HG03135 (cell line): ENCODE data around the gene REPIN1.

Source experiments
- ATAC-seq: cut with Tn5 transposase; IDR thresholded peaks from one replicate; pipeline ENCODE4 v1.9.1; 2021; ENCODE audit warnings: mild to moderate bottlenecking, moderate library complexity; ENCODE audit not compliant: unreplicated experiment

REPIN1 gene

DNA sequence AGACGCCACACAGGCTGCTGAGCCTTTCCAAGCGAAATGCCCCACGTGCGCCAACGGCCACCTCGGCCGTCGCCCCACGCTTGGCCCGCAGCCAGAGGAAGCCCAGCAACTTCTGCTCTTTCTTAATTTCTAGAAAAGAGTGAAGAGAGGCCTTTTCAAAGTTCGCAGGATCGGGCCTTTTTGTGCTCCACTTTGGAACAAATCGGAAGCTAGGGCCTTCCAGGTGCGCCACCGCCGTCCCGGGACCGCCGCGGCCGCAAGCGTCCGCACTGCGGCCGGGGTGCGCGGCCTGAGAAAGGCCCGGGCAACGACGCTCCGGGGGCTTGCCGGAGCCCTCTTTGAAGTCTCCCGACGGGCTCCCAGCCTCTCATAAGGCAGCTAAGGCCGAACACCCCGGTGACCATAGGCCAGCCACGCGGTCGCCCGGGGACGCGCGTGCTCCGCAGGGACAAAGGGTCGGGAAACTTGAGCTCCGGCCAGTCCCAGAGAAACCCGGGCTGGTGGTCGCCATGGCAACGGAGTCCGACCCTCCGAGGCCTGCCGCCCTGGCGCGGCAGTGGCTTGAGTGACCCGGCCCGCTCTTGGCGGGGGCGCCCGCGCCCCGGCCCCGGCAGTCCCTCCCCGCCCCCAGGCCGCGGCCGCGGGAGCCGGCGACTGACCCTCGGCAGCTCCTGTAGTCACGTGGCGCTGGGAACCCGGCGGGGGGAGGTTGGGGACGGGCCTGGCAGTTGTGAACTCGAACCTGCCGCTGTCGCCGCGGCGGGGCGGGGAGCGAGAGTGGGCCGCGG lies at the start of gene REPIN1:
Gene REPIN1 (plus strand): TSS at position 727 of the 788 bp plus-strand sequence. CDS start 890 bp downstream, outside the sequence.
- ATAC-seq, result peak; percentile 55

DNA sequence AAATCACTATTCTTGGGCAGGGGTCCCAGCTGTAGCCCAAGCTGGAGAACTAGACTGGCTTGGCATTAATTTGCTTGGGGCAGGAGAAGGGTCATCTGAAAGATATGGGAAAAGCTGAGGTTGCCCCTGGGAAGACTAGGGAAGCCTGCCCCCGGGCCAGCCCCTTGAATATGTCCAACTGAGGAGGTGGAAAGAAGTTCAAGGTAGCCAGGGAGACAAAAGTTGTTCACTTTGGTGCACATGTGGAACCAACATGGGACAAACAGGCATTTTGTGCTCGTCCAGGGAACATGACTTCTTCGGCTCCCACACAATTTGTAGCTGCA lies 46.9 kb upstream of the REPIN1 start:
- ATAC-seq, result no peak

DNA sequence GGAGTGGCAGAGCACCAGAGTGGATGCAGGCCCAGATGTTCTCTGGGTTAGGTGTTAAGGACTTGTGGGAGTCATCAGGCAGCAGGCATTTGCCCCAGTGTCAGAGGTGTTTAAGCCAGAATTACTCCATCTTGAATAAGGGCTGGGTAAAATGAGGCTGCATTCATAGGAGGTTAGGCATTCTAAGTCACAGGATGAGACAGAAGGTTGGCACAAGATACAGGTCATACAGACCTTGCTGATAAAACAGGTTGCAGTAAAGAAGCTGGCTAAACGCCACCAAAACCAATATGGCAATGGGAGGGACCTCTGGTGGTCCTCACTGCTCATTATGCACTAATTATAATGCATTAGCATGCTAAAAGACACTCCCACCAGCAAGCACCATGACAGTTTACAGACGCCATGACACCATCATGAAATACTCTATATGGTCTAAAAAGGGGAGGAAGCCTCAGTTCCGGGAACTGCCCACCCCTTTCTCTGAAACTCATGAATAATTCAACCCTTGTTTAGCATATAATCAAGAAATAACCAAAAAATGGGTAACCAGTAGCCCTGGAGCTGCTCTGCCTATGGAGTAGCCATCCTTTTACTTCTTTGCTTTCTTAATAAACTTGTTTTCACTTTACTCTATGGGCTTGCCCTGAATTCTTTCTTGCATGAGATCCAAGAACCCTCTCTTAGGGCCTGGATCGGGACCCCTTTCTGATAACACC lies 46.3 kb upstream of the REPIN1 start:
- peak; percentile 45 for ATAC-seq

DNA sequence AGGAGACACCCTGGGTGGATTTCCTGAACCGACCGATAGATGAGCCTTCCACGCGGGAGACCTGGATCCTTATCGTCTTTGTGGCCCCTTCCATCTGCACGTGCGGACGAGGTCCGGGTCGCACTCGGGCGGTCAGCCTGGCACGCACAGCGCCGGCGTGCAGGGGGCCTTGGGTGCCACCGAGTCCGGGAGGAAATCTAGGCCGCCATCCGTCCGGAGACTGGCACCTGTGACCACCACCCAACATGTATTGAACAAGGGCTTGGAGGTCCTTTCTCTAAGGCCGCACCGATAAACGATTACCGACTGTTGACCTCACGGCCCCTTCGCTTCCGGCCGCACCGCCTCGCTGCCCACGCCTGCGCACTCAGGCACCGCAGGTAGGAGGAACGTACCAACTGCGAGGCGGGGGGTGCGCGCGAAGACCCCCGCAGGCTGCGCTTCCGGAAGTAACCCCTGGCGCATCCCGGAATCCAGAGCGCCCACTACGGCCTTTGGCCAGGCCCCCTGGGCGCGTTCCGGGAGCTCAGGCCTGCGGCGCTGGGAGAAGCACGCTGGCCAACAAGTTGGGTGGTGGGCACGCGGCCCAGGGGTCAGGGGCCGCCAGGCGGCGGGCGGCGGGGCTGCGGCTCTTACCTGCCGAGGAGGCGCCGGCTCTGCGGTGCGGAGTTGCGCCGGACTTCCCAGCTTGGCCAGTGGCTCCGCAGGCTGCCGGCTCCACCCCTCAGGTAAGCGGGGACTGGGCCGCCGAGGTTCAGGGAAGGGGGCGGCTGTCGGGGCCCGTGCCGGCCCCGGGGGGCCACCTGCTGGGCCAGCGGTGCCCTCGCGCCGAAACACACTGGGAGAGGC lies 45.6 kb upstream of the REPIN1 start, which contains the start of the genes ACTR3C and LRRC61:
Gene ACTR3C (minus strand): TSS at position 713 of the 849 bp plus-strand sequence. CDS start 28,249 bp downstream, outside the sequence.
Gene LRRC61 (plus strand): TSS at position 523 of the 849 bp plus-strand sequence. CDS start 13,507 bp downstream, outside the sequence.
- ATAC-seq, result peak; percentile 67

DNA sequence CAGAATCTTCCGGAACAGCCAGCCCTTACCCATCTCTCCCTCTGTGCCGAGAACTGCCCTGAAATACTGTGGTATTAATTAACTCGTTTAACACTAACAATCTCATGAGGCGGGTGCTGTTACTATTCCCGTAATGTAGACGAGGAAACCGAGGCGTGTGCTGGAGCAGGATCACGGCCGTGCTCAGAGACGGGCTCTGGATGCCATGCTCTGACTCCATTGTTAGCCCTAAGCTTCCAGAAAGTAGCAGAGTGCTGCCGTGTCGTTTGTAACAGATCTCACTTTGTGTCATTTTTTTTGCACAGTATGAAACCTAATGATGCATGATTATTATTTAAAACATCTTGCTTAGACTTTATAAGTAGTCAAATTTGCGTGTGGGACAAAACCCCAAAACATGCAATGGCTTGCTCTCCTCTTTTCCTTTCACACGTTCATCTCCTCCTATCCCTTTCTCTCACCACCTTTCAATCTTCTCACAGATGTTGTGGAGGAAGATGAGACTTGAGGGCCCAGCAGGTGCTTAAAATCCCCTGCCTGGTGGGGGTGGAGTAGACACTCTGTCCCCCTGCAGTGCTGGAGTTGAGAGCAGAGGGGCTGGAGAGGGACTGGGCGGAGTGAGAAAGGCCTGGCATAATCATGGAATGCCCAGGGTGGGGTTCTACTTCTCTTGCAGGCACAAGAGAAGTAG lies 44.8 kb upstream of the REPIN1 start:
- no peak for ATAC-seq

DNA sequence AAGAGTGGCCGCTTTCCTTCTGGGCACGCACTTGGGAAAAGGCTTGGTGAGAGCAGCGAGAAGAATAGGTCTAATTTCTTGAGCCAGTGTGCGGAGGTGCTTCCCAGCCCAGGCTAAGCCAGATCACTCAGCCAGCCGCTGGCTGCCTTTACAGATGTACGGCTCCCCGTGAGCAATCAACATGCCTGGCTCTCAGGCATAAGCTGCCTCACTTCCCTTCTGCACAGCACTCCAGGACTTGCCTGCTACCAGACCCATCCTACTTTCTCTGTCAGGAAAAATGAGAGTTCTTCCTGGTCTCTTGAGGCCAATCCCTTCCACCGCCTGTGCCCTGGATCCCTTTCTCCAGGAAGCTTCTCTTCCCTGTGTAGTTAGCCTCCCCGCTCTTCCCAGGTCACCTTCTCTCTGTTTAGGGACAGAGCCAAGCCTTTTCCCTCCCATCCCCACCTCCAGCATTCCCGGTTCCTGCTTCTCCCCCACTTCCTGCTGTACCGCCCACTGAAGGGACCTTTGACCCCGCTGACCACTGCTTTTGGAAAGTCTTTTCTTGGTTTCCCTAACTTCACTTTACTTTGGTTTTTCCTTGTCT lies 44.2 kb upstream of the REPIN1 start:
- no peak for ATAC-seq

DNA sequence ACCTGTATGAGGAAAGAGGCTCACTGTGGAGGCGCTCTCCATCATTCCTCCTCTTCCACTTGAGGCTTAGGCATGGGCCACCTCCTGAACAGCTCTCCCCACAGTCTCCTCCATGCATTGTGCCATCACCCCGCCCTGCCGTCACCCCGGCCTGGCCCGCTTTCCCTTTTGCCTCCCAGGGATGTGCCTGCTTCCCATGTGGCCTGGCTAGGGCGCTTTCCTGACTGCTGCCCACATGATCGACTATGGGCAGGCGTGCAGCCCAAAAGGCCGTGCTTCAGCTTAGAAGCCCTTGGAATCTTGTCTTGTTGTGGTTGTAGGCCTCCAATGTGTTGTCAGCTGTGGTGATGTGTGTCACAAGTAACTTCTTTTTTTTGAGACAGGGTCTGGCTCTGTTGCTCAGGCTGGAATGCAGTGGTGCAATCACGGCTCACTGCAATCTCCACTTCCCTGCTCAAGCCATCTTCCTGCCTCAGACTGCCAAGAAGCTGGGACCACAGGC lies 43.5 kb upstream of the REPIN1 start:
- no peak for ATAC-seq

DNA sequence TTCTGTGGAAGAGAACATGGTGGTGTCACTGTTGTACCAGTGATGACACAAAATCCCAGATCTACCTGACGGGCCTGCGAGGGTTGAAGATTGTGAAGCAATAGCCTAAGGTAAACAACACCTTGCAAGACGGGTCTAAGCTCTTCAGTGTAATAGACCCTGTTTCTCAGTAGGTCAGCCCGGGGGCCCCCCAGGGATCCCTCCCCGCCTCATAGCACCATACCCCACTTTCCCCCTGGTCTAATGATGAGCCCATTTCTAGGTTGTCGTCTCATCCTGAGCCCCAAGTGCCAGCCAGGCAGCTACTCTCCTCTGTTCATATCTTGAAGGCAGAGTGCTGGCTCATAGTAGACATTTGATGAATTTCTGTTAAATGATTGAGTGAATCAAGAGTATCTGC lies 42.7 kb upstream of the REPIN1 start:
- no peak for ATAC-seq

DNA sequence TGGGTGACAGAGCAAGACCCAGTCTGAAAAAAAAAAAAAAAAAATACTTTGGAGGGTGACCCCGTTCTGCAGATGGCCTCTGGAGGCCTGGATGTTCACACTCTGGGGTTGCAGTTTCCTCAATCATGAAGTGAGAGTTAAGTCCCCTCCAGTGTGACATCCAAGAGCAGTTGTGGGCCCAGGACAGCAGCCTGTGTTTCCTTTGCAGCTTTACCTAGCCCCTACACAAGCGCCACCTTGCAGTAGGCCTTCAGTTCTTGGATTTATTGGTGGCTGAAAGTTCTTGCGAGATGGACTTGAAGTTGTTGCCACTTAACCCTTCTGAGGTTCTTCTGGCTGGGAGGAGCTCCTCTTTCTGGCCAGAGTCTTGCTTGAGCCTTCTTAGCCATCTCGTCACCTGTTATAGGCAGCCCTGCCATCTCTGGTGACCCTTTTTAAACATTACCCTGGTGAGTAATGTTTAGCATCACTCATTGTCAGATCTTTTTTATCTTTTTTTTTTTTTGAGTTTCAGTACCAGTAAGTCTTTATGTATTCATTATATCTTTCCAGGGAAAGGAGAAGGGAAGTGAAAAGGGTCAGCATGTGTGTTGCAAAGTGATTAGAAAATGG lies 41.9 kb upstream of the REPIN1 start:
- no peak for ATAC-seq

DNA sequence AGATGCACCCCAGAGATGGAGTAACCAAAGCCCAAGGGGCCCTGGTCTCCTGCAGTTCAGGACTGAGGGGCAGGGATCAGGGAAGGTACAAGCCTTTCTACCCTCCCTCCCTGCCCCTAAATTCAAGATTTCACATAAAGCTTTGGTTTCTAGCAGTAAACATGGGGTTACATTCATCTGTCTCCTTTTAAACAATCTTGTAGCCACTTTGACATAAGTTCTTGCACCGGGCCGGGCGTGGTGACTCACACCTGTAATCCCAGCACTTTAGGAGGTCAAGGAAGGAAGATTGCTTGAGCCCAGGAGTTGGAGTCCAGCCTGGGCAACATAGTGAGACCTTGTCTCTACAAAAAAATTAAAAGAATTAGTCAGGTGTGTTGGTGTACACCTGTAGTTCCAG lies 41.3 kb upstream of the REPIN1 start:
- no peak for ATAC-seq

DNA sequence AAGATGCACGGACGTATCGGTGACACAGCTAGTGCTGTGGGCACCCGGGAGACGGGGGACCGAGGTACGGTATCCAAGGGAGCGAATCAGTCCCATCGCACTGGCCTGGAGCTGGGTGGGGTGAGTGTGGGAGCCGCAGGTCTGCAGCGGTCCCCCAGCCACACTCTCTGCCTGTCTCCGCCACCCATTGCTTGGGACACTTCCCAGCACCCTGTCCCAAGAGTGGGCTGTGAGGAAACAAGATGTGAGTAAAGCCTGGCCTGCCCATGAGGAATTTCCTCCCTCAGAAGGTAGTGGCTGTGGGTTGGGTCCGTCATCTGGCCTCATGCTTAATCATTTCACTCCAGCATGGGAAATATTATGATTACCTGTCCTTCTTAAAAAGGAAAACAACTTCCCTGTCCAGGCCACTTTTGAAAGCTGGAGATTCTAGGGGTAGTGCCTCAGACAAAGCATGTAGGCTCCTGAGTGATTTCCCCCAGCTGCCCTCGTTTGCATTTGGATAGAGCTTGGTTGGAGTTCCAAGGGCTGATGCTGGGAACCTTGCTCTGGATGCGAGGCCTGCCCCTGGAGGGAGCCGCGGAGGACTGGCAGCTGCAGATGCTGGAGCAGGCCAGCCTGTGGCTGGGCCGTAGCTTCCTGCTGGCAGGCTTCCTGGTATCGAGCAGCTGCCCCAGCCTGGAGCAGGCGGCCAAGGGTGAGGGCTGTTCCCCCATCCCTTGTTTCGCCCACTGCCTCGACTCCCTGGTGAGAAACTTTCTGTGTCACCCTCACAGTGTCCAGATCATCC lies 39.1 kb upstream of the REPIN1 start:
- no peak for ATAC-seq

DNA sequence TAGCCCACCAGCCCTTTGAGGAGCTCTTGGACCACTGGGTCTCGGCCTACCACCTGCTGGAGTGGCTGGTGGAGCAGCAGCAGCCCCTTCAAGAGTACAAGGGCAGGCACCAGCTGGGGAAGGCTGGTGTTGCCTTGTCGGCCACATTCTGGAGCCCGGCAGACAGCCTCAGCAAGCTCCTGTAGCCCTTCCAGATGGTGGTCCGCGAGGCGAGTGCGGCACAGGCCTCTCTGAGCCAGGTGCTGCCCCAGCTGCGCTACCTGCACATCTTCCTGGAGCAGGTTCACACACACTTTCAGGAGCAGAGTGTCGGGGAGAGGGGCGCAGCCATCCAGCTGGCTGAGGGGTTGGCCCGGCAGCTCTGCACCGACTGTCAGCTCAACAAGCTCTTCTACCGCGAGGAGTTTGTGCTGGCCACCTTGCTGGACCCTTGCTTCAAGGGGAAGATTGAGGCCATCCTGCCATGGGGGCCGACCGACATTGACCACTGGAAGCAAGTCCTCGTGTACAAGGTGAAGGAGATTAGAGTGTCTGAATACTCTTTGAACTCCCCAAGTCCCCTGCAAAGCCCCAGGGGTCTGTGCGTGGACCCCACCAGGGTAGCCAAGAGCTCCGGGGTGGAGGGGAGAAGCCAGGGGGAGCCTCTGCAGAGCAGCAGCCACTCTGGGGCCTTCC lies 38.3 kb upstream of the REPIN1 start:
- ATAC-seq, result no peak

DNA sequence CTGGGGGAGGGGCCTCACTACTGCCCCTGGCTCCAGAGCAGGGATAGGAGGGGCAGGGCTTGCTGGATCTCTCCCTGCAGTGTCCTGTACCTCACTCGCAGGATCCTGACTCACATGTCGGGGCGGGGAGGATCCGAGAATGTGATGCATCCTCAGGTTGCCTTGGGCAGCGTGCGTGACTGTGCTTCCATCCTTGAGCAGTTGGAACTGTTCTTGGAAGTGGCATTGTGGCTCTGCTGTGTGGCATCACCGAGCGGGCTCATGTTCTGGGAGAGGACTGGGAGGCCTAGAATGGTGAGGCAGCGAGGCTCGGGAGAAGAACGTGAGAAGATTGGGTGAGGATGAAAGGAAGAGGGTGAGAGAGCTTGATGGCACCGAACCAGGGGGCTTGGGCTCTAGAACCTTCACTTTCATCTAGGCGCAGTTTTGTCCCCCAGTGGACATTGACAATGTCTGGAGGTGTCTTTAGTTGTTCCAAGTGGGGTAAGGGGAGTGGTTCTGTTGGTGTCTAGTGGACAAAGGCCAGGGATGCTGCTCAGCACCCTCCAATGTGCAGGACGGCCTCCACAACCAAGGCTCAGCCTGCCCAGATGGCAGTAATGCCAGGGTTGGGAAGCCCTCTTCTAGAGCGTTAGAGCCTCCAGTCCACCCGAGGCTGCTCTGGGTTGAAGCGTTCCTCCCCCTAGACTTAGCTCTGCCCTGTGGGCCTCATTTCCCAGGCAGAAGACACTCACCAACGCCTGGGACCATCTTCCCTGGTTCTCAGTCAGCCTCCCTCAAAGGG lies 35.6 kb upstream of the REPIN1 start:
- ATAC-seq, result no peak

DNA sequence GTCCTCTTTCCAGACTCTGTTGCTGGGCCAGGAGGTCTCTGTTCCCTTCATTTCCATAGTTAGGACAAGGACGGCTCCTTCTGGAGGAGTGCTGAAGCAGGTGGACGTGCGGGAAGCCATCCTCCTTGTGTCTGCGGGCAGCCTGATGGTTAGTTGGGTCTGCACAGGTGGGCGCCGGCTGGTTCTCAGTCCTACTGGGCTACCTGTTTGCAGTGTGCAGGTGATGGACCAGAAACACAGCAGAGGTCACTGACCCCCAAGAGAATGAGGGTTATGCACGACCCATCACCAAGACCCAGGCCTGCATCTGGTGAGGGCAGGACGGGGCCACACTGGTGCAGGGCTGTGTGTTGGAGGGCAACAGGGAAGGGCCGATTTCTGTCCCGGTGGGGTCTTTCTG lies 35.0 kb upstream of the REPIN1 start:
- no peak for ATAC-seq

DNA sequence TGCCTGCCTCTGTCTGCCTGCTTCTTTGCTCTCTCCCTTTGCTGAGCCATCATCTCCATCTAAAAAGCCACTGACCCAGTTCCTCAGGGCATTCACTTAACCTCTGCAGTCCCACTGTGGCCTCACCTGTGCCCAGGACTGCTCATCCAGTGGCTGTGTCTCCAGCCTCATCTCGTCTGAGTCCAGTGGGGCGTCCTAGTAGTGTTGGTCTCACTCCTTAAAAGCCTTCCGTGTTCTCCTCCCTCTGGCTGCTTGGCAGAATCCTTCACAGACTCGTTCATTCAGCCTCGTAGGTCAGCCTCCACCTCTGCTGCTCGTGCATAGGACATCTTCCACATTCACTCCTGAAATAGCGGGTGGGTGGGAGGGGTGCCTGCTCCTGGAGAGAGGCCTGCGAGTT lies 34.5 kb upstream of the REPIN1 start:
- no peak for ATAC-seq

DNA sequence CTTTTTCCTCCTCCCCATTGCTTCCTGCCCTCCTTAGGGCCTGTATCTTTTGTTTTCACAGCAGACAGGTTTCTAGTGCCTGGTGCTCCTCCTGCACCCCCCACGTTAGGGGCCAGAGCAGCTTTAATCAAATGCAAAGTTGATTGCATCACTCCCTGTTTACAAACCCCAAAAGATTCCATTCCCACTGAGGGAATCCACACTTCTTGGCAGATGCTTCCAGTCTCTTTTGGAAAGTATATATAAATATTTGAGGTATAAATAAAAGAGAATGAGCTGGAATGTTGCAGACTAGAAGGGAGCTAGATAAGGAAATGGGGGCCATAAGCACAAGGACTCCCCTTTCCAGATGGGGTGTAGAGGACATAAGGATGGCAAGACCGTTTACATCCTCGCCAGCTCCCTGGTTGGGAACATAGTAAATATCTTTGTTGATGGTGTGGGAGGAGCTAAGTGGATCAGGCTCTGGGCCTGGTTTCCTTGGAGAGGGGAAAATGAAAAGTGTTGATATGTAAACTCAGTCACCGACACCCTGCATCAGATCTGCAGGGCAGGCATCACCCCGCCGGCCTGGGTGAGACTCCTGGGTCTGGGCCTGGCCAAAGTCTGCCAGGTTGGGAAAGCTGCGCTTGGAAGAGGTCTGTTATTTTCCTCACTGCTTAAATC lies 33.4 kb upstream of the REPIN1 start:
- no peak for ATAC-seq

DNA sequence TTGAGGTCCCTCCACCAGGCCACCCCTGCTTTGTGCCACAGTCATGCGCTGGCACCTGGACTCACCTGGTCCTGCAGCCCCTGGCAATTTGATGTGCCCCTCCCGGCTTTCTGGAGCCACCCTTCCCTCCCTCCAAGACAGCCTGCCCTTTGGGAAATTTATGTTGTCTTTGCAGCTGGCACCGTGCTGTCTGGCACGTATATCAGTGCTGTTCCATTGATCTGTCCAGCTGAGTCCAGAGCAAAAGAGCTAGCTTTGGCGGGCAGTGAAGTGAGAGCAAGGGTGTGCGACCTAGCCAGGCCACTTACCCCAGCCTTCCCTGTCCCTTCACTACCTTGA lies 32.9 kb upstream of the REPIN1 start:
- ATAC-seq, result no peak
